NAMALWA (cell line): ENCODE data around the gene FHIT.
"Not testable (repeated sequence)": the region's sequence is repeated elsewhere in the genome, so short reads cannot be mapped to it uniquely, and the experiment has no call there.

ENCODE experiments used
- DNase-seq: peaks from one replicate; pipeline ENCODE4 v3.0.0-alpha.2; 2015; ENCODE audit warnings: low spot score

FHIT gene

DNA sequence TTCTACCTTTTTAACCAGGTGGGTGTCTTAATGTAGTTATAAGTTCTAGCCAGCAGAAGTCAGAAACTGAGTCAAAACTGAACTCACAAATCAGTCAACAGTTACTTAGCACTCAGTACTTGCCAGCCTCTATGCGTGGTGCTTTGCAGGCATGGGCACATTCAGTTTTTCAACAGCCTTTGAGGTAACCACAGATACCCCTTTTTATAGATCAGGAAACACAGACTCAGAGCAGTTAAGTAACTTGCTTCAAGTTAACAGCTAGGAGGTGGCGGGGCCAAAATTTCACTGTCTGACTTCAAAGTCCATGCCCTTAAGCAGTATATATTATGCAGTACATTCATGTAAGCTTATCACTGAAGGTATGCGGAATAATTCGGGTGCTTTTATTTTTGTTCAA is 139.4 kb downstream of the FHIT start:
- no peak for DNase-seq

DNA sequence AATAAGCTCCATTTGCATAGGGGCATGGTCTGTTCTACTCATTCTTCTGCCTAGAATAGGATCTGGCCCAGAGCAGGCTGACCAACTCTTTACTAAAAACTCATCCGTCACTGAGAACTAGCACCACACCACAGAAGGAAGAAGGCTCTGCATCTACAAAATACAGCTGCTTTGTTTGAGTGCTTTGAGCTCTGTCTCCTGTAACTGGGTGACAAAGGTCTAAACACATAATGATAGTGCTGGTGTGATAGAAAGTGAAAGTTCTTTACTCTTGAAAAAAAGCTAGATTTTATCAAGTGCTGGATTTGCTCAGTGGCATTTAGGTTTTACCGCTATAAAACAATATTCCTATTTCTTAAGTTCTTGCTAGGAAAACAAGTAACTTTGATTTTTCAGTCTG is 140.7 kb downstream of the FHIT start:
- DNase-seq, result no peak

DNA sequence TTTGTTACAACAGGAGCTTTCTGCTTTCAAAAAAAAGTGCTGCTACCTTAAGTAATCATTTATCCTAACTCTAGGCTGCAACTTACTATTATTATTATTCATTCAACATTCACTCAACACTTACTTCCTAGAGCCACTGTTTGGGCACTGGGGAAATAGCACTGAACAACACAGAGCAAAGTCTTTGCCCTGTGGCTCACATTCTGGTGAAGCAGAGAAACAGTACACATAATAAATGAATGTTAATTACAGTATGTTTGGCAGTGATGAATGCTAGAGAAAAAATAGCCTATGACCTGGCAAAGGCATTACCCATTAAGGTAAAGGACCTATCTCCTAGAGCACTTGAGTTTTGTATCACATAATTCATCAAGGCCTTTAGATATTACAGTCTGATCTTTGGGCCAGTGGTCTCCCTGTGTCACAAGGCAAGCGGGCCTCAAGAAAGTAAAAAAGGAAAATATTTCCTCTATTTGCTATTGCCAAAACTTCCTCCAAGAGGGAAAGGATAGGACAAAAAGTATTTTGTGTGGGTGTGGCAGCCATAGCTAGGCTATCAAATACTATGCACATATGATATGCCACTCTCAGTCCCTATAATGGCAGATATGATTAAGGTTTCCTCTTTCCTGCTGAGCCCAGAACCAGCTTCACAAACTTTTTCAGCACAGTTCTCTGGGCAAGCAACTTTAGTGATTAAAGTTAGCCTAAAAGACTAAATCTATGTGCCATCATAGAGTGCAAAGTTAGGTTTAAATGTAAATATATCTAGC is 142.8 kb downstream of the FHIT start:
- DNase-seq, result no peak

DNA sequence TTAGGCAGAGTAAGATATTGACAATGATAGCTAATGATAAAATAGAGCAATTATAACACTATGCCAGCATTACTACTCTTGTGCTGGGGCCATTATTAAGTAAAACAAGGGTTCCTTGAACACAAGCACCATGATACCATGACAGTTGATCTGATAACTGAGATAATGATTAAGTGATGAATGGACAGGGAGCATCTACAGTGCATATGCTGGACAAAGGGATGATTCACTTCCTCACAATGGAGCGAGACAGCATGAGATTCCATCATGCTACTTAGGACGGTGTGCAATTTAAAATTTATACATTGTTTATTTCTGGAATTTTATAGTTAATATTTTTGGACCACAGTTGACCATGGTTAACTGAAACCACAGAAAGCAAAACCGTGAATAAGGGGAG is 156.6 kb downstream of the FHIT start:
- DNase-seq, result no peak

DNA sequence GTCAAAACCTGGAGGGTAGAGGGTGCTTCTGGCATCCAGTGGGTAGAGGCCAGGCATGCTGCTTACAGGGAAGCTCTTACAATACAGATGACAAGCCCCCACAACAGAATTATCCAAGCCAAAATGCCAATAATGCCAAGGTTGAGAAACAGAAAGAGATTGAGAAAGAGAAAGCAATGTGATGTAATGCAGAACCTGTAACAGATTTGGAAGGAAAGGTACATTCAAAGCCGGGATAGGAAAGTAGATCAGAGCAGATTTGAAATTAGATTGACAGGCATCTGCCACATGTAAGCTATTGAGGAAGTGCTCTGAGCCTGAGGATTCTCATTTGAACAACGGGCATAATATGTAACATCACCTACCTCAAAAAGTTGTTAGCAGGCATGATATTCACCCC is 157.9 kb downstream of the FHIT start:
- no peak for DNase-seq

DNA sequence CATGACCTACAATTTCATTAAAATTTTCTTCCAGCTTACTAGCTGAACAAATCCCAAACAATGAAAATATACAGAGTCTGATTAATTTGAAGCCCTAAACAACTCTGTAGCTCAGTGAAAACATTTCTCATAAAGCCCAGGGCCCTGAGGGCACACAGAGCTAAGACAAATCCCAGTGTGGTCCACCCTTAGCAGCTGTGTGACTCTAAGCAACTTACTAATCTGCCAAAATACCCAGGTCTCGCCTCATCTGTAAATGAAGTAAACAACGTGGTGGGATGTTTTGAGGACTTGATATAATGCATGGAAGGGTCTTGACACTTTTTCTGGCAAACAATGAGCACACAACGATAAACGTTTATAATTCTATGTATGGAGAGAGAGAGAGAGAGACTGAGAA is 158.4 kb downstream of the FHIT start:
- no peak for DNase-seq

DNA sequence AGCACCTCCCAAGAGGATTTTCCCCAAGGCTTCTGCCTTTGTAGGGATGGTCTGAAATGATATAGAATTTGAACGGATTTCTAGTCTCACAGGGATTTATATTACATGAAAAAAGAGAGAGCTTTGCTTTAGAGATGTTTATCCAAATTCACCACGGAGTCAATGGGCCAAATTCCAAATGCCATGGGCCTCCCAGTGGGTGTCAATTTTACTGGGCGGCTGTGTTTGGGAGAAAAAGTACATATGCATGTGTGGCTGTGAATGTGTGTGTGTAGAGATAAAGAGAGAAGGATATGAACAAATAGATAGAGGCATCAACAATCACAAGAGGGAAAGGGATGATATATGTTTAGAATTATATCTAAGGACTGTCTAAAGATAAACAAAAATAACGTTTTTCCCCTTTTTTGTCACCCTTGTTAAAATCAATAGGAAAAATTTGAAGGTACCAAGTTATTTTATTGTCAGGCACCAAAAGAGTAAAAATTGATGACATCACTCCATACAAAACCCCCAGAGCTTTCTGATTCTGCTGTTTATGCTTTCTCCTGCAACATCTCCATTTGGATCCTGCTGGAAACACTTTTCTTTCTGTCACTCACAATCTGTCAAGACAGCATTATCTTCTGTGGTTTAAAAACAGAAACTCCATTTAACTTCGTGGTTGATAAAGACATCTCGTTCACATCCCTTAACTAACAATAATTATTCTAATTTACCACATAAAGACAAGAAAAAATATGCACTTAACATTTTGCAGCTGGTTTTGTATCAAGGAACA is 160.7 kb downstream of the FHIT start:
- DNase-seq, result no peak

DNA sequence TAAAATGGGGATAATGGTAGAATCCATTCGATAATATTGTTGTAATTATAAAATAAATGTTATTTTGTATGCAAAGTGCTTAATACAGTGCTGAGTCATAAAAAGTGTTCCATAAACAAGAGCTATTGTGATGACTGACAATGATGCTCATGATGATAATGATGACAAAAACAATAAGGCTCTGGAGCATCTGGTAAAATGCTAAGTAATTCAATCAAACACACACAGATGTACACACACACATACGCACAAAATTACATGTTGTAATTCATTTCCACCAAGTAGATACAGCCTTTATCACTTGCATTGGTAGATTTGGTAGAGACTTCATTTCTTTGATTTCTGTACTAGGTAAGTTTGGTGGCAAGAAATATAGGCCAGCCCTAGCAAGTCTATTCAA is 163.8 kb downstream of the FHIT start:
- no peak for DNase-seq

DNA sequence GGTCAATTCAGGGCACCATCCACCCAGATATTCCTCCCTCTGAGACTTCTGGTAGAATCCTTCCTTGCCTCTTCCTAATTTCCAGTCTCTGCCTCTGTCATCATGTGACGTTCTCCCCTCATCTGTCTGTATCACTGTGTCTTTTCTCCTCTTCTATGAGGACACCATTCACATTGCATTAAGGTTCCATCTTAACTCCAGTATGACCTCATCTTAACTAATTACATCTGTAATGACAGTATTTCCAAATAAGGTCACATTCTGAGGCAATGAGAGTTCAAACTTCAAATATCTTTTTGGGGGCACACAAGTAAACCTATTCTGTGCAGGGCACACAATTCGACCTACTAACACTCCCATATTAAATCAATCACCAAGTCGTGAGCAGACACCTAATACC is 169.7 kb downstream of the FHIT start:
- no peak for DNase-seq

DNA sequence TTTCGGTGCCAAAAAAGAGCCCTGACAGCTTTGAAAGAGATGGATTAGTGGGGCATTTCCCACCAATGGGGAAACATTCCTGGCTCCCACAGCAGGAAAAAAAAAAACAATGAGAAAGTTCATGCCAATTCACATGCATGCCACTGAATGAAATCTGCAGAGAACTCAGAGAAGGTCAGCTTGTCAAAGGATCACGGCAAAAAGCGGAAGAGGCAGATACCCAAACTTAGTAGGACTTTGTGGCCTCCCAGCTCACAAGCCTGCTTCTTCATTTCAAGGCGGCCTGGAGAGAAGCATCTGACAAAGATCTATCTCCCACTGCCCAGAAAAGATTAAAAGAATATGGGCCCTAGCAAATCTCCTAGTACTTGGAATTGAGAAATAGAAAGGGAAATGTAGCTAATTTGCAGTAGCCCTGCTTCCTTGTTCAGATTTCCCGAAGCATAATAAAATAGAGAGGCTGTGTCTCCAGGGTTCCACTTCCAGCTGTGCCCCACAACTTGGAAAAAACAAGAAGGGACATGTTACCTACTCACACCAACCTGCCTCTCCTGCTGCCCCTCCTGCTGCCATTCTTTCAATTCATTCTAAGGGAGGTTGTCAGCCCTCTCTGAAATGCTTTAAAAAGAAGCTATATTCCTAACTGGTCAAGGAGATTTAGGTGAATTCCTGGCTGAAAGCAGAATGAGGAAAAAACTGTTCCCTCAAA is 170.4 kb downstream of the FHIT start:
- DNase-seq, result no peak

DNA sequence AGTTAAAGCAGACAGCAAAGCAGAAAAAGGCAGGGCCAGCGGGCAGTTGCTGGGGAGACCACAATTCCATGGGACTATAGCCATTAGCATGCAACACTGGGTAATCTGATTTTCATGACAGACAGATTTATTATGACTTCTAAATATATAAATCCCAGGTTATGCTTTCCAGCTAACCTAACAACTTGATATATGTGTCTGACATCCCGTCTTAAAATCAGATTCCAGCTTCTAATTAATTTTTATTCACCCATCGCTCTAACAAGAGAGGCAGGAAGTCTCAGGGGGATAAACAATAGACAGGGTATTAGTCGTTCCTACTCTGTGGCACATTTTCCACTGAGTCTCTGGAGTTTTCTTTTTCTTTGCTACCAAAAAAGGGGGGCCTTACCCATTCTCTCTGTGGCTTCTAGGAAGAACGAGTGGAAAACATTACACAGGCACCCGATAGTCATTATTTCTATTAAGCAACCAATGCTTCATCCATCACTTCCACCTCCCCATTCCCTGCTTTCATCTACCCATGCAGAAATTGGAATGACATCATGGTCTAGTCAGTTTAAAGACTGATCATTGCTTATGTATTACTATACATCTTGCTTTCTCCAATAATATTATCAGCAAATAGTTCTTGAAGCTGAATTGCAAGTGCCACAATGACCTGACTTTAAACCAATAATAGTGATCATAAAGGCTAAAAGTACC is 173.1 kb downstream of the FHIT start:
- no peak for DNase-seq

DNA sequence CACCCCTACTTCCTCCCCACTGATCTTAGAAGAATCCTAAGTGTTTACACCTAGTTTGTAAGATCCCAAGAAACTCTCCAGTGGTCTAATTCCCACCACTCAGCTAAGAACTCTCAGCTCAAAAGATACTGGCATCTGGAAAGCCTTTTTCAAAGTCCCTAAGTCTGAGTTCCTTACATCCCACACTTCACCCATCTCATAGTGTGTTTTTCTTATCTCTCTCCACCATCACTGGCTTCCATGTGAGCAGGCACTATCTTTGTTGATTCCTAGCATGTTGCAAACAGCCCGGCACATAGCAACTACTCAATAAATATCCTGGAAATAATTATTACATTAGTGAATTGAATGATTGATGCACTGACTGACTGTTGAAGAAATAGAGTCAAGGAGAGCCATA is 173.7 kb downstream of the FHIT start:
- no peak for DNase-seq

DNA sequence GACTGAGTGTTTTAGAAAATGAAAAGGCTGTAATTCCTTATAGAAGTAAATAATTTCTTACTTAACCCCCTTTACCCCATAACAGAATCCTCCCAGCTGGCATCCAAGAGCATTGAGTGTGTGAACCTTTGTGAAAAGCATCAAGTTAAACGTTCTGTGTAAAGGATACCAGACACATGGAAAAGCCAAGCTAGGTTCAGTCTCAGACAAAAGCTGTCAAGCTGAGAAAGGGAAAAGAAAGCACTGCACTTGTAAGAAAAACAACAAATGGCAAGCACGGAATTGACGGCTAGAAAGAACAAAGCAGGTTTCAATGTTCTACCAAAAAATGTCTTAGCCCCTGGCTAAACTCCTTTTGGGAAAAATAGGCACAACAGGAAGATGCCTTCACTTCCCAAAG is 176.5 kb downstream of the FHIT start:
- DNase-seq, result no peak

DNA sequence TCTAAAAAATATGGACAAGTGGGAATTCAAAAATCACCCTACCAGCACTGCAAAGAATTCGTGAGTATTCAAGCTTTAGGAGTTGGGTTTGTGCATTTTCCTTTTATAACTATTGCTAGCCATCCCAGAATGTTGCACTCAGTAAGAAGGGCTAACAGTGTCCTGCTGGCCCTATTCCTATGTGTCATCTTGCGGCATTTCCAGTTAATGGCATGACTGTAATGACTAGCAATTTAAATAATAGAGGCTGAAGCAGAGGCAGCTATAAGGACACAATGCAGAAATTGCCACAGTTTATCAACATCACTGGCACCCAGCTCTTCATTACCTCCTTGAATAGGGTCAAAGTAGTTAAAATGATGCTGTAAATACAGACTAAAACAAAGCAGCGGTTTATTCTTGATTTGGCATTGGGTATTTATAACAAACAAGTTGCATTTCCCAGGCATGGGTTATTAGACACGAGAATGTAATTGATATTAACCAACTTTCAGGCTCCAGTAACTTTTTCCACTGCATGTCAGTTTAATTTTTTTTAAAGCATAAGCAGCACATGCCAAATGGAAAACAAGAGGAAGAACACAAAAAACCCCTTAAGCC is 177.6 kb downstream of the FHIT start:
- DNase-seq, result no peak

DNA sequence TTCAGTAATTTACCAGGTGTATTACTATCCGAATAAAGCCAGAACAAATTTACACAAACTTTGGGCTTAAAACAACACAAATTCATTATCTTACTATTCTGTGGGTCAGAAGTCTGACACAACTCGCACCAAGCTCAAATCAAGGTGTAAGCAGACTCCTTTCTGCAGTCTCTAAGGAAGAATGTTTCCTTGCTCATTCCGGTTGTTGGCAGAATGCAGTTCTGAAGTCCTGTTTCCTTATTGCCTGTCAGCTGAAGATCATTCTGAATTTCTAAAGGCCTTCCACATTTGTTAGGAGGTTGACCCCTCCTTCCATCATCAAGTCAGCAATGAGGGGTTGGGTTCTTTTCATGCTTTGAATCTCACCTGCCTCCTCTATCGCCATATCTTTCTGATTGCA is 183.2 kb downstream of the FHIT start:
- DNase-seq, result no peak

DNA sequence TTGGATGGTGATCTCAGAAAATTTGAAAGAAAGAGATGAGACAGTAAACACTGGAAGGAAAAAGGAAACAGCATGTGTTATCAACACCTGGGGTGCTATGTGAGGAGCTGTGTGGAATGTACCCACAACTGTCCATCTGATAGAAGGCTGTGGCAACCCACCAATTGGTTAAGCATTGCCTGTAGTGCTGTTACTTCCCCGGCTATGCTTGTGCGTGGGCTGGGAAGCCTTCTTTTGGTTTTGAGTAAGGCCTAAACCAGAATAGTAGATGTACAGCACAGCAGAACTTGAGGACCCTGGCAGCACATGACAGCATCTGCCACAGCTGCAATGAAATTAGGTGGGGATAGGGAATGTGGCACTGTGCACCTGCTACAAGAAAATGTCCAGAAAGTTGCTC is 184.5 kb downstream of the FHIT start:
- DNase-seq, result no peak

DNA sequence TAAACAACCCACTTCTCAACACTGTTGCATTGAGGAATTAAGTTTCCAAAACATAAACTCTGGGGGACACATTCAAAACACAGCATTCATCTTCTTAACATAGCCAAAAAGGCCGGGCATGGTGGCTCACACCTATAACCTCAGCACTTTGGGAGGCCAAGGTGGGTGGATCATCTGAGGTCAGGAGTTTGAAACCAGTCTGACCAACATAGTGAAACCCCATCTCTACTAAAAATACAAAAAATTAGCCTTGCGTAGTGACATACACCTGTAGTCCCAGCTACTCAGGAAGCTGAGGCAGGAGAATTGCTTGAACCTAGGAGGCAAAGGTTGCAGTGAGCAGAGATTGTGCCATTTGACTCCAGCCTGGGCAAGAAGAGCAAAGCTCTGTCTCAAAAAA is 185.0 kb downstream of the FHIT start:
- not testable (repeated sequence) for DNase-seq

DNA sequence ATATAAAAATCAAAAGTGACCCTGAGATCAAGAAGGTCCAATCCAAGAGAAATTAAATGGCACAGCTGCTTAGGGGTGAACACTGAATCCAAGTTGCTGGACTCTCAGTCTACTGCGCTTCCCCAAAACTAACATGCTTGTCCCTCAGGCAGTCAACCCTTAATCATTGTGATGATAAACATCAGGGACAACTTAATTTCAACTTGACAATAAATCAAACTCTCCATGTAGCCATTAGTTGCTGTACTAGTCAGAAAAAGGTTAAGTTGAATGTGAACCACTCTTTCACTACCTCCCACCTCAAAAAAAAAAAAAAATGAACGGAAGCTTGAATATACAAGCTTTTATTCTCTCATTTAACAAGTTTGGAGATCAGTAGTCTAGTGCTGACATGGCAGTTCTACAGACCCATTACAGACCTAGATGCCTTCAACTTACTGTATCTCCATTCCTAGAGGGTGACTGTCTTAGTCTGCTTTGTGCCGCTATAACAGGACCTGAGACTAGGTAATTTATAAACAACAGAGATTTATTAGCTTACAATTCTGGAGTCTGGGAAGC is 185.7 kb downstream of the FHIT start:
- no peak for DNase-seq

DNA sequence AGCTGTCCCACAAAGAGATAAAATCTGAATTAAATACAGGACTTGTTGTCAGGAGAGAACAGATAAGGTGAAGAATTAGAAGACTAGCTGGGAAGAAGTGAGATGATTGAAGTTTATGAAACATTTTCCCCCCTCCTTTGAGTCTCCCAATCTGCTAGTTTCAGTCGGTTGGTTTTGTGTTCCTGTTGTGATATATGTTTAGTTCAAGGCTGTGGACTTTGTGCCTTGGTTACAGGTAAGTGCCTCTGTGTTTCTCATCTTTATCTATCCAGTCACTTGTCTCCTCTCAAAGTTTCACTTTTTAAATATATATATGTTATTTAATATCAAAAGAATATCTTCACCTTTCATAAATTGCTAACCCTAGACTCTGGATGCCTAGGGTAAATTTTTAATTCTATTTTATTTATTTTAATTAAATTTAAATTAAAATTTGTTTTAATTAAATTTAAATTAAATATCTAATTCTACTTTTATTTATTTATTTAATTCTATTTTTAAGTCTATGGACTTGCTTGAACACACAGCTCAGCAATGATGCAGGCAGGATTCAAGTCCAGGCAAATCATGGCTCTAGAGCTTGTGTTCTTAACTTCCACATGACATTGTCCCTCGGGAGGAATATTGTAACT is 190.0 kb downstream of the FHIT start:
- DNase-seq, result no peak

DNA sequence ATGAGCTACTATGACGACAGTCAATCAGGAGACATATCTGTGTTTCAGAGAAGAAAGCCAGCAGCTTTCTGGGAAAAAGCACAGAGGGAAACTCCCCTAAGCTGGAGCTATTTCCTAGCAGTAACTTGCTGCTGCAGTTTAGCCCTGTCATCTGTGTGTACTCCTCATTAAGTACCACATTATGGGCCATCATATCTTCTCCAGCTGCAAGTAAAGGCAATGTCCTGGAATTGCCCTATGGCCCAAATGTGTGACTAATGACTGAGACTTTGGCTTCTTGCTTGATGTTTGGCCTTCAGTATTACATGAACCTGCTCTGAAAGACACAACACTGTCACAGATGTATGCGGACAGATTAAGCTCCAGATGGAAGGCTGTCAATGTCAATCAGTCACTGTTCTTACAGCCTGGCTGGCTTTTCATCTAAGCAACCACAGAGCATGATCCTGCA is 190.8 kb downstream of the FHIT start:
- DNase-seq, result no peak

DNA sequence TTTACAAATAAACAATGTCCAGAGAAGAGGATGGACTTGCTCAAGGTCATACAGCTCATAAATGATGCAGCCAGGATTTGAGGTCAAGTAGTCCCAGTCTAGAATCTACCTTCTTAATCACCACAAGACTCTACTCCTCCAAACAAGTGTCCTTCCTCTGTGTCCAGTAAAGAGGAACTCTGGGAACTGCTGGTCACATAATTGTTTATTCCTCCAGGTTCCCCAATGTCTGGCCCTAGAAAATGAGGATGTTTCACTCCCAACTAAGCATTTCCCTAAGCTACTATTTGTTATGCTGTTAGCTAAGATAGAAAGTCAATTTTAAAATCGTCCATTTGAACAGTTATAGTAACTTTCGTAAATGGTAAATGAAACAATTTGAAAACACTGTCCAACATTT is 192.4 kb downstream of the FHIT start:
- DNase-seq, result no peak
